HEK293 (cell line): ENCODE measurements around the gene XPA.

ENCODE experiments used
- CTCF ChIA-PET: fragments of 350-600 bp; formaldehyde crosslinking; extraction: SDS; loops from one replicate; lab custom pipeline; 2021; ENCODE audit warnings: antibody characterized with exemption; lab: Yijun Ruan, JAX
- POLR2A ChIA-PET: fragments of 300-600 bp; formaldehyde crosslinking; extraction: SDS; loops from one replicate; lab custom pipeline; 2020; ENCODE audit warnings: antibody characterized with exemption, inconsistent platforms; lab: Yijun Ruan, JAX
- H3K27ac ChIP-seq: fragments of 200-500 bp; sonication (Bioruptor generic); 2 replicates; pipeline ENCODE4 v1.5.1; 2014; ENCODE audit warnings: low read depth, low read length, control low read depth, inconsistent platforms; ENCODE audit errors: extremely low read depth
- H3K36me3 ChIP-seq, 2 experiments: fragments of 200-500 bp in 1 of 2; sonication (Bioruptor generic) in 1 of 2; 1 replicate in 1 of 2; 2 replicates in 1 of 2; pipeline ENCODE4 v1.5.1; 2014 to 2017; ENCODE audit warnings: inconsistent platforms in 2 of 2, low read length in 2 of 2; ENCODE audit not compliant: control insufficient read depth in 2 of 2, insufficient read depth in 1 of 2
- H3K4me1 ChIP-seq: fragments of 200-500 bp; sonication (Bioruptor generic); 2 replicates; pipeline ENCODE4 v1.5.1; 2014; ENCODE audit warnings: mild to moderate bottlenecking, low read length, inconsistent platforms; ENCODE audit not compliant: control insufficient read depth, insufficient read depth
- H3K4me3 ChIP-seq: 2 replicates; pipeline ENCODE4 v1.5.1; 2011; ENCODE audit warnings: low read depth, mild to moderate bottlenecking, control low read depth, low read length, moderate library complexity
- H3K9me3 ChIP-seq: fragments of 200-500 bp; sonication (Bioruptor generic); 2 replicates; pipeline ENCODE4 v1.5.1; 2014; ENCODE audit warnings: low read depth, low read length, inconsistent platforms; ENCODE audit not compliant: control insufficient read depth, insufficient read depth
- GLI2 ChIP-seq: fragments of 450-650 bp; formaldehyde crosslinking; IDR thresholded peaks from 2 replicates; pipeline ENCODE4; 2017; ENCODE audit warnings: missing biosample characterization, missing genetic modification characterization, low read depth, borderline replicate concordance
- GLI4 ChIP-seq: fragments of 450-650 bp; formaldehyde crosslinking; IDR thresholded peaks from 2 replicates; pipeline ENCODE4 v1.5.1; 2016; ENCODE audit warnings: missing biosample characterization, missing genetic modification characterization
- KLF8 ChIP-seq: fragments of 450-650 bp; formaldehyde crosslinking; IDR thresholded peaks from 2 replicates; pipeline ENCODE4 v1.5.1; 2016; ENCODE audit warnings: missing biosample characterization, missing genetic modification characterization
- MEIS1 ChIP-seq: sonication (generic); formaldehyde crosslinking; IDR thresholded peaks from 2 replicates; pipeline ENCODE4 v1.8.1; 2022; ENCODE audit warnings: missing genetic modification reagents, mild to moderate bottlenecking, borderline replicate concordance
- MZF1 ChIP-seq: fragments of 450-650 bp; formaldehyde crosslinking; IDR thresholded peaks from 2 replicates; pipeline ENCODE4 v1.5.1; 2017; ENCODE audit warnings: missing biosample characterization, missing genetic modification characterization, borderline replicate concordance
- PRDM6 ChIP-seq: fragments of 450-650 bp; formaldehyde crosslinking; IDR thresholded peaks from 2 replicates; pipeline ENCODE4 v1.5.1; 2017; ENCODE audit warnings: missing biosample characterization, missing genetic modification characterization
- ZBTB1 ChIP-seq: fragments of 450-650 bp; formaldehyde crosslinking; IDR thresholded peaks from 2 replicates; pipeline ENCODE4 v1.5.1; 2016; ENCODE audit warnings: missing biosample characterization, missing genetic modification characterization
- ZBTB44 ChIP-seq: fragments of 450-650 bp; IDR thresholded peaks from 2 replicates; pipeline ENCODE4 v1.5.1; 2018; ENCODE audit warnings: missing biosample characterization, mild to moderate bottlenecking, missing genetic modification characterization
- ZBTB48 ChIP-seq: fragments of 450-650 bp; formaldehyde crosslinking; IDR thresholded peaks from 2 replicates; pipeline ENCODE4 v1.5.1; 2016; ENCODE audit warnings: missing biosample characterization, missing genetic modification characterization
- ZFP37 ChIP-seq: fragments of 450-650 bp; formaldehyde crosslinking; IDR thresholded peaks from 2 replicates; pipeline ENCODE4 v1.5.1; 2016; ENCODE audit warnings: missing biosample characterization, missing genetic modification characterization
- ZNF202 ChIP-seq: fragments of 450-650 bp; formaldehyde crosslinking; IDR thresholded peaks from 2 replicates; pipeline ENCODE4 v1.5.1; 2016; ENCODE audit warnings: missing biosample characterization, missing genetic modification characterization, borderline replicate concordance
- ZNF24 ChIP-seq: fragments of 450-650 bp; formaldehyde crosslinking; IDR thresholded peaks from 2 replicates; pipeline ENCODE4 v1.5.1; 2016; ENCODE audit warnings: missing biosample characterization, missing genetic modification characterization
- ZNF292 ChIP-seq: fragments of 450-650 bp; formaldehyde crosslinking; IDR thresholded peaks from 2 replicates; pipeline ENCODE4 v1.5.1; 2016; ENCODE audit warnings: low read depth, missing biosample characterization, missing genetic modification characterization, borderline replicate concordance
- ZNF335 ChIP-seq: fragments of 450-650 bp; formaldehyde crosslinking; conservative IDR thresholded peaks from 2 replicates; pipeline ENCODE4 v1.5.1; 2016; ENCODE audit warnings: missing biosample characterization, missing genetic modification characterization
- ZNF501 ChIP-seq: fragments of 450-650 bp; formaldehyde crosslinking; IDR thresholded peaks from 2 replicates; pipeline ENCODE4 v1.5.1; 2016; ENCODE audit warnings: missing biosample characterization, missing genetic modification characterization
- ZNF571 ChIP-seq: fragments of 450-650 bp; formaldehyde crosslinking; IDR thresholded peaks from 2 replicates; pipeline ENCODE4 v1.5.0; 2017; ENCODE audit warnings: missing biosample characterization, missing genetic modification characterization
- ZNF624 ChIP-seq: fragments of 450-650 bp; formaldehyde crosslinking; IDR thresholded peaks from 2 replicates; pipeline ENCODE4 v1.5.1; 2017; ENCODE audit warnings: missing biosample characterization, missing genetic modification characterization
- ZNF664 ChIP-seq: fragments of 450-650 bp; formaldehyde crosslinking; IDR thresholded peaks from 2 replicates; pipeline ENCODE4 v1.5.1; 2016; ENCODE audit warnings: missing biosample characterization, missing genetic modification characterization
- ZNF747 ChIP-seq: fragments of 450-650 bp; formaldehyde crosslinking; IDR thresholded peaks from 2 replicates; pipeline ENCODE4 v1.5.1; 2016; ENCODE audit warnings: missing biosample characterization, missing genetic modification characterization
- ZNF830 ChIP-seq: fragments of 450-650 bp; IDR thresholded peaks from 2 replicates; pipeline ENCODE4 v1.5.0; 2018; ENCODE audit warnings: missing biosample characterization, missing genetic modification characterization, low read depth, mild to moderate bottlenecking, moderate library complexity
- ZNF843 ChIP-seq: fragments of 450-650 bp; formaldehyde crosslinking; IDR thresholded peaks from 2 replicates; pipeline ENCODE4 v1.5.1; 2016; ENCODE audit warnings: missing biosample characterization, missing genetic modification characterization
- TF ChIP-seq, protein P1 (sequence below): fragments of 450-650 bp; formaldehyde crosslinking; IDR thresholded peaks from 2 replicates; pipeline ENCODE4 v1.5.1; 2016; ENCODE audit warnings: missing biosample characterization, missing genetic modification characterization
- TF ChIP-seq, protein P2 (sequence below): fragments of 450-650 bp; formaldehyde crosslinking; IDR thresholded peaks from 2 replicates; pipeline ENCODE4; 2016; ENCODE audit warnings: missing biosample characterization, missing genetic modification characterization
- TF ChIP-seq, protein P3 (sequence below): fragments of 450-650 bp; formaldehyde crosslinking; conservative IDR thresholded peaks from 2 replicates; pipeline ENCODE4 v1.5.1; 2016; ENCODE audit warnings: low read depth, missing biosample characterization, missing genetic modification characterization
- TF ChIP-seq, protein P4 (sequence below): fragments of 450-650 bp; formaldehyde crosslinking; IDR thresholded peaks from 2 replicates; pipeline ENCODE4 v1.5.1; 2016; ENCODE audit warnings: missing biosample characterization, missing genetic modification characterization

Gene XPA

GRCh38 chr9:97696803-97697601, at the start of gene XPA:
Gene XPA, minus strand, starts transcription at chr9:97697340. Its CDS starts 48 bp downstream, at chr9:97697292.
- peak within 1 kb of the TSS; percentile 74 for H3K27ac ChIP-seq
- ChIA-PET CTCF (interaction anchor here (0.7 to 2.1 kb wide), 10 partner anchors 9 to 268 kb away, joined by 3 to 8 read pairs (median 4); partner anchors contain the start of gene TRMO), POLR2A (interaction anchor here (0.5 to 2.1 kb wide), 12 partner anchors 8 to 703 kb away, joined by 3 to 19 read pairs (median 4); partner anchors contain the start of genes NANS, NCBP1, TRMO and TSTD2)
- no peaks in the 10 kb centered on the region for H3K4me1 ChIP-seq
- H3K9me3 ChIP-seq: no peaks in the 10 kb centered on the region
- peak within 1 kb of the TSS; percentile 96 for H3K4me3 ChIP-seq
- H3K36me3 ChIP-seq: peaks cover 4 to 13% of the 10 kb centered on the region in 2 experiments; a peak in 2 of 3 replicates
- TF ChIP-seq ZNF747 (tag by site-specific recombination): no peak
- TF ChIP-seq, protein P1, sequence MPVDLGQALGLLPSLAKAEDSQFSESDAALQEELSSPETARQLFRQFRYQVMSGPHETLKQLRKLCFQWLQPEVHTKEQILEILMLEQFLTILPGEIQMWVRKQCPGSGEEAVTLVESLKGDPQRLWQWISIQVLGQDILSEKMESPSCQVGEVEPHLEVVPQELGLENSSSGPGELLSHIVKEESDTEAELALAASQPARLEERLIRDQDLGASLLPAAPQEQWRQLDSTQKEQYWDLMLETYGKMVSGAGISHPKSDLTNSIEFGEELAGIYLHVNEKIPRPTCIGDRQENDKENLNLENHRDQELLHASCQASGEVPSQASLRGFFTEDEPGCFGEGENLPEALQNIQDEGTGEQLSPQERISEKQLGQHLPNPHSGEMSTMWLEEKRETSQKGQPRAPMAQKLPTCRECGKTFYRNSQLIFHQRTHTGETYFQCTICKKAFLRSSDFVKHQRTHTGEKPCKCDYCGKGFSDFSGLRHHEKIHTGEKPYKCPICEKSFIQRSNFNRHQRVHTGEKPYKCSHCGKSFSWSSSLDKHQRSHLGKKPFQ (tag by site-specific recombination): no peak
- TF ChIP-seq GLI4 (tag by site-specific recombination): 0 out of 2 replicates have a peak, but pooled peaks have one; percentile 75
- no peak for TF ChIP-seq MZF1 (tag by site-specific recombination)
- TF ChIP-seq ZNF335: peak; percentile 85
- peak; percentile 53; the same call in 1 of the 2 replicates for TF ChIP-seq ZNF24
- no peak for TF ChIP-seq MEIS1 (CRISPR knock-in tag)
- TF ChIP-seq ZNF843 (tag by site-specific recombination): 0 out of 2 replicates have a peak, but pooled peaks have one; percentile 14
- no peak for TF ChIP-seq ZNF830 (tag by site-specific recombination)
- no peak for TF ChIP-seq ZNF202 (tag by site-specific recombination)
- TF ChIP-seq, protein P2, sequence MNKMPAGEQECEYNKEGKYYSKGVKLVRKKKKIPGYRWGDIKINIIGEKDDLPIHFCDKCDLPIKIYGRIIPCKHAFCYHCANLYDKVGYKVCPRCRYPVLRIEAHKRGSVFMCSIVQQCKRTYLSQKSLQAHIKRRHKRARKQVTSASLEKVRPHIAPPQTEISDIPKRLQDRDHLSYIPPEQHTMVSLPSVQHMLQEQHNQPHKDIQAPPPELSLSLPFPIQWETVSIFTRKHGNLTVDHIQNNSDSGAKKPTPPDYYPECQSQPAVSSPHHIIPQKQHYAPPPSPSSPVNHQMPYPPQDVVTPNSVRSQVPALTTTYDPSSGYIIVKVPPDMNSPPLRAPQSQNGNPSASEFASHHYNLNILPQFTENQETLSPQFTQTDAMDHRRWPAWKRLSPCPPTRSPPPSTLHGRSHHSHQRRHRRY (tag by site-specific recombination): no peak
- TF ChIP-seq ZNF624 (tag by site-specific recombination): no peak
- no peak; the same call in 1 of the 2 replicates for TF ChIP-seq ZNF501
- peak; percentile 23; the same call in 1 of the 2 replicates for TF ChIP-seq KLF8 (tag by site-specific recombination)
- TF ChIP-seq ZBTB1: no peak
- TF ChIP-seq ZNF664 (tag by site-specific recombination): no peak
- TF ChIP-seq ZNF292: no peak
- peak; percentile 78; the same call in 1 of the 2 replicates for TF ChIP-seq ZFP37
- TF ChIP-seq ZBTB48: peak; percentile 87
- no peak for TF ChIP-seq ZBTB44 (tag by site-specific recombination)
- no peak for TF ChIP-seq PRDM6 (tag by site-specific recombination)
- no peak for TF ChIP-seq ZNF571 (tag by site-specific recombination)
- no peak for TF ChIP-seq GLI2
- TF ChIP-seq, protein P3, sequence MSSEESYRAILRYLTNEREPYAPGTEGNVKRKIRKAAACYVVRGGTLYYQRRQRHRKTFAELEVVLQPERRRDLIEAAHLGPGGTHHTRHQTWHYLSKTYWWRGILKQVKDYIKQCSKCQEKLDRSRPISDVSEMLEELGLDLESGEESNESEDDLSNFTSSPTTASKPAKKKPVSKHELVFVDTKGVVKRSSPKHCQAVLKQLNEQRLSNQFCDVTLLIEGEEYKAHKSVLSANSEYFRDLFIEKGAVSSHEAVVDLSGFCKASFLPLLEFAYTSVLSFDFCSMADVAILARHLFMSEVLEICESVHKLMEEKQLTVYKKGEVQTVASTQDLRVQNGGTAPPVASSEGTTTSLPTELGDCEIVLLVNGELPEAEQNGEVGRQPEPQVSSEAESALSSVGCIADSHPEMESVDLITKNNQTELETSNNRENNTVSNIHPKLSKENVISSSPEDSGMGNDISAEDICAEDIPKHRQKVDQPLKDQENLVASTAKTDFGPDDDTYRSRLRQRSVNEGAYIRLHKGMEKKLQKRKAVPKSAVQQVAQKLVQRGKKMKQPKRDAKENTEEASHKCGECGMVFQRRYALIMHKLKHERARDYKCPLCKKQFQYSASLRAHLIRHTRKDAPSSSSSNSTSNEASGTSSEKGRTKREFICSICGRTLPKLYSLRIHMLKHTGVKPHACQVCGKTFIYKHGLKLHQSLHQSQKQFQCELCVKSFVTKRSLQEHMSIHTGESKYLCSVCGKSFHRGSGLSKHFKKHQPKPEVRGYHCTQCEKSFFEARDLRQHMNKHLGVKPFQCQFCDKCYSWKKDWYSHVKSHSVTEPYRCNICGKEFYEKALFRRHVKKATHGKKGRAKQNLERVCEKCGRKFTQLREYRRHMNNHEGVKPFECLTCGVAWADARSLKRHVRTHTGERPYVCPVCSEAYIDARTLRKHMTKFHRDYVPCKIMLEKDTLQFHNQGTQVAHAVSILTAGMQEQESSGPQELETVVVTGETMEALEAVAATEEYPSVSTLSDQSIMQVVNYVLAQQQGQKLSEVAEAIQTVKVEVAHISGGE (tag by site-specific recombination): peak; percentile 41; the same call in 1 of the 2 replicates
- TF ChIP-seq, protein P4, sequence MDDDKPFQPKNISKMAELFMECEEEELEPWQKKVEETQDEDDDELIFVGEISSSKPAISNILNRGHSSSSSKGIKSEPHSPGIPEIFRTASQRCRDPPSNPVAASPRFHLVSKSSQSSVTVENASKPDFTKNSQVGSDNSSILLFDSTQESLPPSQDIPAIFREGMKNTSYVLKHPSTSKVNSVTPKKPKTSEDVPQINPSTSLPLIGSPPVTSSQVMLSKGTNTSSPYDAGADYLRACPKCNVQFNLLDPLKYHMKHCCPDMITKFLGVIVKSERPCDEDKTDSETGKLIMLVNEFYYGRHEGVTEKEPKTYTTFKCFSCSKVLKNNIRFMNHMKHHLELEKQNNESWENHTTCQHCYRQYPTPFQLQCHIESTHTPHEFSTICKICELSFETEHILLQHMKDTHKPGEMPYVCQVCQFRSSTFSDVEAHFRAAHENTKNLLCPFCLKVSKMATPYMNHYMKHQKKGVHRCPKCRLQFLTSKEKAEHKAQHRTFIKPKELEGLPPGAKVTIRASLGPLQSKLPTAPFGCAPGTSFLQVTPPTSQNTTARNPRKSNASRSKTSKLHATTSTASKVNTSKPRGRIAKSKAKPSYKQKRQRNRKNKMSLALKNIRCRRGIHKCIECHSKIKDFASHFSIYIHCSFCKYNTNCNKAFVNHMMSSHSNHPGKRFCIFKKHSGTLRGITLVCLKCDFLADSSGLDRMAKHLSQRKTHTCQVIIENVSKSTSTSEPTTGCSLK: no peak
